ENCODE measurements around the gene GRIA3. TPM values are rescaled to one million over a fixed set of nuclear protein-coding genes. Genes with fewer than 3 reads are reported as not detected.
A peak's percentile ranks its signal among the peaks of the same experiment; 100 is the strongest.
"Not testable (repeated sequence)": the region's sequence is repeated elsewhere in the genome, so short reads cannot be mapped to it uniquely, and the experiment has no call there.

Gene GRIA3
- total RNA-seq, 1 donor from 2014 or later, result not detected

GRCh38 chrX:123493857-123494256 lies 309.8 kb downstream of the GRIA3 start:
- intact Hi-C loops (cut with DNase I), result no loop called here
- no peaks in the 10 kb centered on the region for H3K9me3 ChIP-seq
- no peak overlapping the region for H3K27ac ChIP-seq
- TF ChIP-seq CTCF (IDR thresholded peaks at IDR 0.05), result no peak
- no peaks in the 10 kb centered on the region for H3K27me3 ChIP-seq
- ATAC-seq (no peak), DNase-seq (no peak)
- H3K4me3 ChIP-seq, result no peak overlapping the region
- H3K4me1 ChIP-seq, result no peaks in the 10 kb centered on the region
- H3K36me3 ChIP-seq, result no peaks in the 10 kb centered on the region

GRCh38 chrX:123499787-123500186 lies 315.7 kb downstream of the GRIA3 start:
- Histone ChIP-seq H3K4me3 (no peak overlapping the region), H3K4me1 (no peaks in the 10 kb centered on the region), H3K36me3 (no peaks in the 10 kb centered on the region), H3K27me3 (no peaks in the 10 kb centered on the region), H3K9me3 (no peaks in the 10 kb centered on the region), H3K27ac (no peak overlapping the region)
- TF ChIP-seq CTCF (IDR thresholded peaks at IDR 0.05), result no peak
- DNase-seq (no peak), ATAC-seq (no peak)
- intact Hi-C loops (cut with DNase I), result no loop called here

- intact Hi-C loops (cut with DNase I), result no loop called here
- H3K36me3 ChIP-seq, result no peaks in the 10 kb centered on the region
- H3K27me3 ChIP-seq, result no peaks in the 10 kb centered on the region
- no peak for TF ChIP-seq CTCF (IDR thresholded peaks at IDR 0.05)
- H3K9me3 ChIP-seq, result no peaks in the 10 kb centered on the region
- no peak overlapping the region for H3K4me3 ChIP-seq
- DNase-seq, result no peak
- H3K27ac ChIP-seq, result no peak overlapping the region
- H3K4me1 ChIP-seq, result no peaks in the 10 kb centered on the region
- ATAC-seq, result no peak
Observed at GRCh38 chrX:123504047-123504446, 320.0 kb downstream of the GRIA3 start.

GRCh38 chrX:123504630-123505270 lies 320.7 kb downstream of the GRIA3 start:
- H3K9me3 ChIP-seq, result no peaks in the 10 kb centered on the region
- ATAC-seq (no peak), DNase-seq (no peak)
- no peaks in the 10 kb centered on the region for H3K36me3 ChIP-seq
- TF ChIP-seq CTCF (IDR thresholded peaks at IDR 0.05), result no peak
- intact Hi-C loops (cut with DNase I), result no loop called here
- H3K27me3 ChIP-seq, result no peaks in the 10 kb centered on the region
- H3K4me1 ChIP-seq, result no peaks in the 10 kb centered on the region
- H3K27ac ChIP-seq, result no peak overlapping the region
- no peak overlapping the region for H3K4me3 ChIP-seq

GRCh38 chrX:123513585-123514278 lies 329.7 kb downstream of the GRIA3 start:
- Histone ChIP-seq H3K4me3 (peak overlapping the region; percentile 14), H3K36me3 (no peaks in the 10 kb centered on the region)
- intact Hi-C loops (cut with DNase I), result no loop called here

GRCh38 chrX:123514279-123514640 lies 330.2 kb downstream of the GRIA3 start:
- peak; percentile 34 for DNase-seq
- H3K4me3 ChIP-seq, result peak overlapping the region; percentile 14
- intact Hi-C loops (cut with DNase I); H3K9me3 ChIP-seq; H3K27ac ChIP-seq; ATAC-seq; H3K4me1 ChIP-seq; H3K27me3 ChIP-seq; H3K36me3 ChIP-seq: not testable (repeated sequence)

More at GRCh38 chrX:123513585-123514278, 329.7 kb downstream of the GRIA3 start:
- no peak for ATAC-seq
- DNase-seq, result no peak
- TF ChIP-seq CTCF (IDR thresholded peaks at IDR 0.05), result no peak
- Histone ChIP-seq H3K27me3 (no peaks in the 10 kb centered on the region), H3K27ac (no peak overlapping the region), H3K4me1 (no peaks in the 10 kb centered on the region), H3K9me3 (no peaks in the 10 kb centered on the region)

All from upper lobe of right lung (tissue), 1 donor.